ENCODE measurements around the gene ATXN1L.
"Not testable (repeated sequence)": the region's sequence is repeated elsewhere in the genome, so short reads cannot be mapped to it uniquely, and the experiment has no call there.

ATXN1L gene, protein sequence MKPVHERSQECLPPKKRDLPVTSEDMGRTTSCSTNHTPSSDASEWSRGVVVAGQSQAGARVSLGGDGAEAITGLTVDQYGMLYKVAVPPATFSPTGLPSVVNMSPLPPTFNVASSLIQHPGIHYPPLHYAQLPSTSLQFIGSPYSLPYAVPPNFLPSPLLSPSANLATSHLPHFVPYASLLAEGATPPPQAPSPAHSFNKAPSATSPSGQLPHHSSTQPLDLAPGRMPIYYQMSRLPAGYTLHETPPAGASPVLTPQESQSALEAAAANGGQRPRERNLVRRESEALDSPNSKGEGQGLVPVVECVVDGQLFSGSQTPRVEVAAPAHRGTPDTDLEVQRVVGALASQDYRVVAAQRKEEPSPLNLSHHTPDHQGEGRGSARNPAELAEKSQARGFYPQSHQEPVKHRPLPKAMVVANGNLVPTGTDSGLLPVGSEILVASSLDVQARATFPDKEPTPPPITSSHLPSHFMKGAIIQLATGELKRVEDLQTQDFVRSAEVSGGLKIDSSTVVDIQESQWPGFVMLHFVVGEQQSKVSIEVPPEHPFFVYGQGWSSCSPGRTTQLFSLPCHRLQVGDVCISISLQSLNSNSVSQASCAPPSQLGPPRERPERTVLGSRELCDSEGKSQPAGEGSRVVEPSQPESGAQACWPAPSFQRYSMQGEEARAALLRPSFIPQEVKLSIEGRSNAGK

DNA sequence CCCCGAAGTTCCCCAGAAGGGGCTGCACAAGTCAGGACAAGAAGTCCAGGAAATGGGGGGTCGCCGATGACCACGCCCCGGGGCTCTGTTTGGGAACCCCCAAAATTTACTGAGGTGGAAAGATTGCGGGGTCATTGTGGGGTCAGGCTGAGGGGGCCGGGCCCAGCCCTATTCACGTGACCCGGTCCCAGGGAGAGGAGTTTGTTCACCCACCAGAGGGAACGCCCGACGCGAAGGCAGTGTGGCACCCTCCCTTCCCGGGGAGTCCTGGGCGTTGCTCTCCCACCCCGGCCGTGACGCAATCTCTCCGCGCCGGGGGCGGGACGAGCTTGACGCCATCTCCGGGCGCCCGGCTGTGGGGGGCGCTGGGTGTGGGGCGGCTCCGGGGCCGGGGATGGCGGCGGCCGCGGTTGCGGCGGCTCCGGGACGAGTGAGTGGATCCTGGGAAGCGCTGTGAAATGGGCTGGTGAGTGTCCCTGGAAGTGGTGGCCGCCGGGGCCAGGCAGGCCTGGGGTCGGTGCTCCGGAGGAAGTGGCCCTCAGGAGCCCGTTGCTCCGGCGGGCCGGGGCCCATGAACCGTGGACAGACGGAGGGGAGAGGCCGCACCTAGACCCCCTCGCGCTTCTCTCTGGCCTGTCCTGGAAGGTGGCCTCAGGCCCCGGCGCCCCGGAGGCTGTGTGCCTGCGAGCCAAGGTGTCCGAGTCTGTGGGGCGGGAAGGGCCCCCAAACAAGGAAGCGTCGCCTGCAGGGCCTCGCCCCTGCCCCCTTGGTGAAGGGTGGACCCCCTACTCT, at the start of gene ATXN1L:
Gene ATXN1L (plus strand): TSS at position 338 of the 792 bp plus-strand sequence. CDS start 3,765 bp downstream, outside the sequence.
- peak; percentile 89 for DNase-seq (ENCODE audit: low spot score)

DNA sequence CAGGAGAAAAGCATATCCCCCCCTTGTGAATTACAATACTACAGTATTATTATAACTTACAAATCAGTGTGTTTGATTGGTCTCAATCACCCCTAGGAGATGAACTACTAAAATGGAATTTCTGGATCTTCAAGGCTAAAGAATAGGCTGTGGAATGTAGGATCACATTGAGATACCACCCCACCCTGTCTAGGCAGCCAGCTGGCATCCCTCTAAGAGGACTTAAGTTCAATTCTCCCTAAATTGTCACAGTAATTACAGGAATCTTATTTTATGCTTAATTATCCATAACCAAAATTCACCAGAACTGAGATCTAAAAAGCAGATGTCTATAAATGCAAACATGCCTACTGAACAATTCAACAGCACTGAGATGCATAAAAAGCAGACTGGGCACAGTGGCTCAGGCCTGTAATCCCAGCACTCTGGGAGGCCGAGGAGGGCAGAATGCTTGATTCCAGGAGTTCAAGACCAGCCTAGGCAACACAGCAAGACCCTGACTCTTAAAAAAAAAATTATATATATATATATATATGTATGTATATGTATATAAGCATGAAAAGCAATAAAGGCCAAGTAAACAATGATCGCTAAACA, 49.2 kb upstream of the ATXN1L start:
- DNase-seq (ENCODE audit: low spot score) = no peak

DNA sequence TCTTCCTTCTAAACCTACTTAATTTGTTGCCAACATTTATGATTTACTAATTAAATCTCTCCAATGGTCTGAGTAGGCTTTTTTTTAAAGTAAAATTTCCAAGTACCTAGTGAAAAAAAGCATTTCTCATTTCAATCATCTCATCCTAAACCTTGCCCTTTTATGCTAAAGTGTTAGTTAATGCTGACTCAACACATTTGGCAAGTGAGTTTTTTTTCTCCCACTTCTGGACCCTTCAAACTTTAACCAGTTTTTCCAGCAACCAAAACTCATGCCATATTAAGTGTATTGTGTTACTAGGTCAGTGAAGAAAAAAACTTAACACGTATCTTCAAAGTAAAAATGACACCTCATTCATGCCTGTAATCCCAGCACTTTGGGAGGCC, 42.5 kb upstream of the ATXN1L start:
- DNase-seq (ENCODE audit: low spot score) = no peak

DNA sequence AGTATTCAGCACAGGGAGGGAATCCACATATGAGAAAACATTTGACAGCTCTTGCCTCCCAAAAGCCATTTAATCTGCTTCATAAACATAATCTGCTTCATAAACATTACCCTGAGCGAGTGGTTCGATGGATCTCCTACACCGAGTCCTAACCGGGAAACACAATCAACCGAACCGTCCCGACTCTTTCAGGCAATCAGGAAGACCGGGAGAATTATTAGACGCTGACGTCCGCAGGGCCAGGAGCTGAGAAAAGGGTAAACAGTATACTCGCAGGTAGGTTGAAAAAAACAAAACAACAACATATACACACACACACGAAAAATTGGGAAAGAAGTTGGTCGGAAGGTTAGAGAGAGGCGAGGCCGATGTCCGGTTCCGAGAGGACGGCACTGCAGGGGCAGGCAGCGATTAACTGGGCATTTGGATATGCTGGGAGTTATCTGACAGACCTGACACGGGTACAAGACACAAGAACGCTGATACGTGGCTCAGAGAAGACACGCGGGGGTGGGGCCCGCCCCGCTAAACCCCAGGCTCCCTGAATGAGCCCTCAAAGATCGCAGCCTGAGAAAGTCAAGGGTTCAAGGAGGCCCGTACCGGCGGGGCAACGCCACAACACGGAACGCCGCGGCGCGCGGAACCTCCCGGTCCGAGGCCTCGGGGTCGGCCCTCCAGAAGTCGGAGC, 37.7 kb upstream of the ATXN1L start:
- DNase-seq (ENCODE audit: low spot score) = peak; percentile 20

DNA sequence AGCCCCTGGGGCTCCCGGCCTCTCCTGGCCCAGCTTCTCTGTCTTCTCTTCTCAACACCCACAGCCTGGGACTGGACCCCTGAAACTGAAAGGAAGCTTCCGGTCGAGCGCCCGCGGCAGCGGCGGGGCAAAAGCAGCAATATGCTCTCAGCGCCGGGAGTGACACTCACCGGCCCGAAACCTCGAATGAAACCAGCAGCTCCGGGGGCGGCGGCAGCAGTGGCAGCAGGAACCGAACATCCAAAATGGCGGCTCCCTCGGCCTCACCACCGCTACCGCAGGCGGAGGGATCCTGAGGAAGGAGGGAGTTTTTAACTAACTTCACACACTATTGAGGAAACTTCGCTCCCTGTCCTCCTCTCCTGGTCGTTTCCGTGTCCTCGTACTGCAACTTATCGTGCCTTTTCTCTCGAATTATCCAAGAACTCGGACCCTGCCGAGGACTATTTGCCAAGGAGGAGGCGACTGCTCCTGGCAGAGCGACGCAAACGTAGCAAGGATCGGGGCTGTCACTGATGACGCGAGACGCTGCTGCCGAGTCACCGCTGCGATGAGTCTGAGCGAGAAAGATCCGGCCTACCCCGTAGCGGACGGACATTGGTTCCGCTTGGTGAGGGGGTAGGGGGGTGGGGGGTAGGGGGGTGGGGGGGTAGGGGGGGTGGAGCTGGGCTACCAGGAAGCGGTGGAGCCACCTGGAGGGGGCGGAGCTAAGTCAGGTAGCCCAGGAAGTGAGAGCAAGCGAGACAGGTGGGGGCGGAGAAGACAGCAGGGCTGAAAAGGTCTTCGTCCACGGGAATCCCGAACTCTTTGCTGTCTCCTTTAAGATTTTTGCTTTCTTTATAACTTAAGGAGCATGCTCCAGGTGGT, 37.0 kb upstream of the ATXN1L start, which contains the start of gene AP1G1:
Gene AP1G1 (minus strand): TSS at position 242 of the 867 bp plus-strand sequence. CDS start 19,355 bp downstream, outside the sequence.
- peak; percentile 99 for DNase-seq (ENCODE audit: low spot score)

DNA sequence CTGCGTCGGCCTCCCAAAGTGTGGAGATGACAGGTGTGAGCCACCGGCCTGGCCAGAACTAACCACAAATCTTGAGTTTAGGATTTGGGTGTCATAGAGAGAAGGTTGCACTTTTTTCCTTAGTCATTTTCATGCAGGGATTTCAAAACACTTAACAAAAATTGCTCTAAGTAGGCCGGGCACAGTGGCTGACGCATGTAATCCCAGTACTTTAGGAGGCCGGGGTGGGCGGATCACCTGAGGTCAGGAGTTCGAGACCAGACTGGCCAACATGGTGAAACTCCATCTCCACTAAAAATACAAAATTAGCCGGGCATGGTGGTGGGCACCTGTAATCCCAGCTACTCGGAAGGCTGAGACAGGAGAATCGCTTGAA, 35.6 kb upstream of the ATXN1L start:
- DNase-seq (ENCODE audit: low spot score) = not testable (repeated sequence)

DNA sequence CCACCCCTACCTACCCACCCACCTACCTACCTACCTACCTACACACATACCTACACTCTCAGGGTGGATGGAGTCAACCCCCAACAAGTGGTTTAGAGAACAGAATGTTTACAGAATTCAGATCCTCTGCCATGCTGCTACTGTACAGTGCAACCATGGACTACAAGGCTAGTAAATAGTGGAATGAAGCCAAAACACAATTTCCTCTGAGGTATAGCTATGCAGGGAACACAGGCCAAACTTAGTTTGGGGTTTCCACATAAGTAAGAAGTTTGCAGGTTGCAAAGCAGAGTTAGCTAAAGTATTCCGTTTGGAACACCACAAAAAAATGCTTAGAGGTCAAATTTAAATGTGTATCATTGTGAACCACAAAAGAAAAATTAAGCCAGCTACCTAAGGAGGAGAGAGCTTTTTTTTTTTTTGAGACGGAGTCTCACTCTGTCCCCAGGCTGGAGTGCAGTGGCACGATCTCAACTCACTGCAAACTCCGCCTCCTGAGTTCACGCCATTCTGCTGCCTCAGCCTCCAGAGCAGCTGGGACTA, 34.4 kb upstream of the ATXN1L start:
- DNase-seq (ENCODE audit: low spot score) = no peak

DNA sequence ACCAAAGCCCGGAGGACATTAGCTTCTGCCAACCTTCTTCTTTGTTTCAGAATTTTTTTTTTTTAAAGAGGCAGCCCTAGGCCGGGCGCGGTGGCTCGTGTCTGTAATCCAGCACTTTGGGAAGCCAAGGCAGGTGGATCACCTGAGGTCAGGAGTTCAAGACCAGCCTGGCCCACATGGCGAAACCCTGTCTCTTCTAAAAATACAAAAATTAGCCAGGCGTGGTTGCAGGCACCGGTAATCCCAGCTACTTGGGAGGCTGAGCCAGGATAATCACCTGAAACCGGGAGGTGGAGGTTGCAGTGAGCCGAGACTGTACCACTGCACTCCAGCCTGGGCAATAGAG, 28.6 kb upstream of the ATXN1L start:
- DNase-seq (ENCODE audit: low spot score) = not testable (repeated sequence)

DNA sequence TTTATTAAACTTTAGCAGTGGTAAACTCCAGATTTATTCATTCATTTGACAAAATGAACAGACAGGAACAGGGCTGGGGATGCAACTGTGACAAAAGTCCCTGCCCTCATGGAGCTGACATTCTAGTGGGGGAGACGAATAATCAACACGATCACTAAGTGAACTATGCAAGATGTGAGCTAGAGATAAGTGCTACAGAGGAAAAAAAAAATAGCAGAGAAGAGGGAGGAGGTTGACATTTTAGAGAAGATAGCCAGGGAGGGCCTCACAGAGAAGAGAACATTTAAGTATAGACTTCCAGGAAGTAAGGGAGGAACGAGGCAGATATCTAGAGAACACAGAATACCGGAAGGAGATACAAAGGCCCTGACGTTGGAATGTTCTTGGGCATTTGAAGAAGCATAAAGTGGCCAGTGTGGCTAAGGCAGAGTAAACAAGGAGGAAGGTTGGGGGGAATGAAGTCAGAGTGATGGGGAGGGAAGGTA, 19.2 kb upstream of the ATXN1L start:
- no peak for DNase-seq (ENCODE audit: low spot score)

DNA sequence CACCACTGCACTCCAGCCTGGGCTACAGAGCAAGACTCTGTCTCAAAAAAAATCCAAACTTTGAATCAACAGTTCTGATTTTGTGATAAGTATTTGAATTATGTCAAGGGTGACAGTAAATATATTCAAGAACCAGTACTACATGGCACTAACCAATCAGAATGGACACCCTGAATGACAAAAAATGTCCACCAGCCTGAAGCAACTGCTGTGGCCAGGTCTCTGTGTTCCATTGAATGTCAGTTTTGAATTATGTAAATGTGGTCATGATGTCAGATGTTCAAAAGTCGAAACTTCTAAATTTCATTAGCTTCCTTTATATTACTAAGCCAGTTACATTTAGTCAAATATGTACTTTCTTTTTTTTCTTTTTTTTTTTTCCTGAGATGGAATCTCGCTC, 15.4 kb upstream of the ATXN1L start:
- DNase-seq (ENCODE audit: low spot score) = no peak

DNA sequence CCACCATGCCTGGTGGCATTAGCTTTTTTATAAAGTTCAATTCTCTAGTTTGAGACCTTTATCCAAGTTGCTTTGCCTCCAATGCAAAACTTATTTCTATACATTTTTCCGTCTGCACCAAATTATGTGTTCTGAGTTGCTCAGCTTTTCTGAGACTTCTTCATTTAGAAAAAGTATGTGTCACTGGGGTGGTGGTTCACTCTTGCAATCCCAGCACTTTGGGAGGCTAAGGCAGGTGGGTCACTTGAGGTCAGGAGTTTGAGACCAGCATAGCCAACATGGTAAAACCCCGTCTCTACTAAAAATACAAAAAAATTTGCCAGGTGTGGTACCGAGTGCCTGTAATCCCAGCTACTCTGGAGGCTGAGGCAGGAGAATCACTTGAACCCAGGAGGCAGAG, 14.1 kb upstream of the ATXN1L start:
- DNase-seq (ENCODE audit: low spot score) = not testable (repeated sequence)

DNA sequence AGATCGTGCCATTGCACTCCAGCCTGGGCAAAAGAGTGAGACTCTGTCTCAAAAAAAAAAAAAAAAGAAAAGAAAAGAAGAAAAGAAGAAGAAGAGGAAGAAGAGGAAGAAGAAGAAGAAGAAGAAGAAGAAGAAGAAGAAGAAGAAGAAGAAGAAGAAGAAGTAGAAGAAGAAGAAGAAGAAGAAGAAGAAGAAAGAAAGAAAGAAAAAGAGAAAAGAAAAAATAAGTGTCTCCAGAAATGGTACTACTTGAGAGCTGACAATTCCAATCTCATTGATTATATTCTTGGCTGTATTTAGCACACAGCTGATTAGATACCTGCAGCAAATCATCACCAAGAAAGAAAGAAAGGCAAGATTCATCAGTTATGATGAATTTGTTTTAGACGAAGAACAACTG, 13.7 kb upstream of the ATXN1L start:
- not testable (repeated sequence) for DNase-seq (ENCODE audit: low spot score)

DNA sequence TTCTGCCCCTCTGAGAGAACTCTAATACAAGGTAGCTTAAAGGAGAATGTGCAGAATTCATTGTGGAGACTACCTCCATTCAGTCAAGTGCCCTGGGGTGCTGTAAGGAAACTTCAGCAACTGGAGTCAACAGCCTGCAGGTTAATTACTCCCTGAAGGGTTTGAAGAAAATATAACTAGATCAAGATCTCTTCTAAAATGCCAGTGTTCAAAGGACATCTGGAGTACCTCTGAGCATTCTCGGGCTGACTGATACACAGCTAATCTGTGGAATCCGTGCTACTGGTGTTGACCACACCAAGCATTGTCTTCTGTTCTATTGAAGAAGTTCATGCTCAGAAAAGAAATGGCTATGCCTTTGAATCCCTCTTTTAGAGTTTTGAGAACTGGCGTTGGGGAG, 11.5 kb upstream of the ATXN1L start:
- no peak for DNase-seq (ENCODE audit: low spot score)

DNA sequence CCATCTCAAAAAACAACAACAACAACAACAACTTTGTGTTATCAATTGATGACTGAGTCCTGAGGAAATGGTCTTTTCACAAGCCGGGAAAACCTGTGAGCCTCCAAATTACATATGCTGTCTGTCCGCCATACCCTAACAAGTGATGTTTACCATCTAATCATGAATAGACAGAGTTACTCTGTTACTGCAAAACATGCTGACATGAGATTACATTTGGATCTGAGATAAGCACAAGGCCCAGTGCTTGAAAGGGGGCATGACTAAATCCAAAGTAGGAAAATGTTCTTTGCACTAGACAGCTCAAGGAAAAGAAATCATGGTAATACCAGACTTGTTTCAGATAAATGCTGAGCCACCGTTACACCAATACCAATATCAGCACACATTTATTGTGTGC, 8.6 kb upstream of the ATXN1L start:
- DNase-seq (ENCODE audit: low spot score) = no peak

DNA sequence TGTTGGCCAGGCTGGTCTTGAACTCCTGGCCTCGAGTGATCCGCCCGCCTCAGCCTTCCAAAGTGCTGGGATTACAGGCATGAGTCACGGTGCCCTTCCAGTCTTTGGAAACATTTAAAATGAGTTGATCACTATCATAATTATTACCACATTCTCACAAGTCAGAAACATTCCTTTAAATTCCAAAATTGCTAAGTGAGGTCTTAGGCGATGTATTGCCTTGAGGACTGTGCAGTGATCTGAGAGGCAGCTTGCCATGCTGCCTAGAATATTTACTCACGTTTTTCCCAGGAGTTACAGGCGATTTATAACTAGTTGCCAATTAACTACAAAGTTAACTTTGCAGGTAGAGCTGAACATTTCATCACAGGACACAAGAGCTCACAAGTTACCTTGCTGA, 5.7 kb upstream of the ATXN1L start:
- no peak for DNase-seq (ENCODE audit: low spot score)

DNA sequence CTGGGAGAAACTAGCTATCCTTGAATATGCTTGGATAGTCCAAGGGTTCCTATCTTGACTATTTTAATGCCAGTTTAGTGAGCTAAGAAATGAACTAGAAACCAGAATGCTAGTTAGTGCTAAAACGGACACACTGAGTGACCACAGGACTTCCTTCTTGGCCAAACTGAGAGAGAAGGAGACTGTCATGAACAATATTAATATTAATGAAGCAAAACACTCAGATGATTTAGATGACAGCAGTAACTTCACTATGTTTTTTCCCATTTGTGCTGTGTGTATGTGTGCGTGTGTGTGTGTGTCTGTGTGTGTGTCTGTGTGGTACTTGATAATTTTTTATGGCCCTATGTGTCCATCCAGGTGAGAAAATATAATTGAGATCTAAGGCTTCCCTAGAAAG, 2.2 kb upstream of the ATXN1L start:
- DNase-seq (ENCODE audit: low spot score) = no peak

DNA sequence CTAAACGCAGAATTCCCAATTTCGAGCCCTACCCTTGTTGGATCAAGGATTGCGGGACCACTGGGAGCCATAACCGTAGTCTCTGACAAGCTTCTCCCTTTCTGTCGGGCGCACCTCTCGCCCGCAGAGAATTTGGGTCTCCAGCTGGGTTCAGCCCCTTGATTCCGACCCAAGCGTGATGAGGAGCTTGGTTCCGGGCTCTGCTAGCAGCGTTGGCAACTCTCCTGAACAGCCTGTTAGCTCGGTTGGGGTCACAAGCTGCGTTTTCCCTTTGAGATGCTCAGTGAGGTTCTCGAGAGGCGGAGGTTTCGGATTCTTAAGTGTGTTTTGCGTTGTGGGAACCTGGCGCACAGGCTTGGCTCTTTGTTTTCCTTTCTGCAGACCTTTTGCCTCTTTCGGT, 655 bp downstream of the ATXN1L start:
- peak; percentile 11 for DNase-seq (ENCODE audit: low spot score)

DNA sequence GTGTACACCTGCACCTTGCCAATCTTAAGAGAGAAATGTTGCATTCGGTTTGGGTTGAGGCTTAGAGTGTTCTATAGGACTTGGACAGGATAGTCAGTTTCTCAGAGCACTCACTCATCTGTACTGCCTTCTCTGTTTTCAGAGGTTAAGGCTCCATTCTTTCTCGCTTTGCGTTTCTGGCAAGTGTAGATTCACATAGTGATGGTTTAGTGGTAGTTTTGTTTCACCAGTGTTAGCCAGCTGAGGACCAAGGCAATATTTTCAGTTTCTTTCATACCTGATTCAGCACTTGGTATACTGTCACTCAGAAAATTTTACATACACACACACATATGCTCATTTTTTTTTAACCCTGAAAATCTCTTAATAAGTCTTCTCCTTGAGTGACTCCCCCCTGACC, 1.3 kb downstream of the ATXN1L start:
- DNase-seq (ENCODE audit: low spot score) = no peak

DNA sequence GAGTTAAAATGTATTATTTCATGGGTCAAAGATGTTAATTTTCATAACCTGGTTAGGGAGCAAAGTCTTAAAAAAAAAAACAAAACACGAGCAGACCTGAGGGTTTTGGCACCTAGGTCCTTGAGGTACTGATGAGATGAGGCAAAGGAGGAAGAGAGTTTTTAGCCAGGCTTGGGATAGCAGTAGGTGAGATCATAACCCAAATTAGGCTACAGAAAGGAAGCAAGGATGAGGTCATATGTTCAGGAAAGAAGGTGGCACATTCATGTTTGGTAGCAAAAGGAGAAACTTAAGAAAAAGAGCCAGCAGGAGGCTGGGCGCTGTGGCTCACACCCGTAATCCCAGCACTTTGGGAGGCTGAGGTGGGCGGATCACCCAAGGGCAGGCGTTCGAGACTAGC, 2.8 kb downstream of the ATXN1L start:
- no peak for DNase-seq (ENCODE audit: low spot score)

DNA sequence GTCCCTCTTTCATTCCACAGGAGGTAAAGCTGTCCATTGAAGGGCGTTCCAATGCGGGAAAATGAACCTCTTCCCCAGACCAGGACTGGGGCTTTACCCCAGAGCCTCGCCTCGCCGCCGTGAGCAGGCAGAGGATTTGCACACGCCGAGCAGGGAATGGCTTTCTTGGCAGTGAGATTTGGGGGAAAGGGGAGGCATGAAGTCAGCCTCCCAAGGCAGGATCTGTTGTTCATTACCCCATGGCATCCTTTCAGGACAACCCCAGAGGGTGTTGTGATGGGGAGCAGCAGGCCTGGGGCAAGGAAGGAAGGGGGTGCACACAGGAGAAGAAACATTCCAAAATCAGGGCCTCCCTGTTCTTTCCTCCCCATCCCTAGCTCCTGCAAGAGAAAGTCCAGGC, 6.0 kb downstream of the ATXN1L start:
- peak; percentile 26 for DNase-seq (ENCODE audit: low spot score)

Data from Ammon's horn (tissue), 1 donor.